ENCODE measurements around the gene FSIP1.
"Not testable (repeated sequence)": the region's sequence is repeated elsewhere in the genome, so short reads cannot be mapped to it uniquely, and the experiment has no call there.

FSIP1 gene

GRCh38 chr15:39782441-39783138 is at the start of gene FSIP1:
Gene FSIP1 (minus strand): TSS chr15:39782841. CDS start chr15:39776524, 6,317 bp downstream.
- in situ Hi-C loops (cut with HindIII; ENCODE audit: low sequenced_read_pairs) = no loop called here

- in situ Hi-C loops (cut with HindIII; ENCODE audit: low sequenced_read_pairs) = no loop called here
These were observed 47.5 kb upstream of the FSIP1 start for GRCh38 chr15:39830166-39830565.

GRCh38 chr15:39828374-39828931 is 45.8 kb upstream of the FSIP1 start:
- in situ Hi-C loops (cut with HindIII; ENCODE audit: low sequenced_read_pairs) = no loop called here

DNA sequence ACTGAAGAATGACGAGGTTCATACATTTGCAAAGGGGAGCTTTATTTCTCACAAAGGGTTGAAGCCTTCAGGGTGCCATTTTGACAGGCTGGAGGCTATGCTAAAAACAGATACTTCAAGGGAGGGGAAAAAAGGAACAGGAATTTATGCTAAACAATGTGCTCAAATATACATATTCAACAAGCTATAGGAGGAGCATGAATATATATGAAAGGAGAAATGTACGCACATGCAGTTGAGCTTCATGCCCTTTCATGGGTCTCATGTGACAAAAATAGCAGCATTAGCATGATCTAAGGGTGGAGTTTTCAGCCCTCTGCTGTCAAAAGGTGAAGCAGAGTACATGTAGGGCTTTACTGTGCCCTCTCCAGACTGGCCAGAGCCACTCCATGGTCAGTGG is 44.3 kb upstream of the FSIP1 start:
- in situ Hi-C loops (cut with HindIII; ENCODE audit: low sequenced_read_pairs) = no loop called here

DNA sequence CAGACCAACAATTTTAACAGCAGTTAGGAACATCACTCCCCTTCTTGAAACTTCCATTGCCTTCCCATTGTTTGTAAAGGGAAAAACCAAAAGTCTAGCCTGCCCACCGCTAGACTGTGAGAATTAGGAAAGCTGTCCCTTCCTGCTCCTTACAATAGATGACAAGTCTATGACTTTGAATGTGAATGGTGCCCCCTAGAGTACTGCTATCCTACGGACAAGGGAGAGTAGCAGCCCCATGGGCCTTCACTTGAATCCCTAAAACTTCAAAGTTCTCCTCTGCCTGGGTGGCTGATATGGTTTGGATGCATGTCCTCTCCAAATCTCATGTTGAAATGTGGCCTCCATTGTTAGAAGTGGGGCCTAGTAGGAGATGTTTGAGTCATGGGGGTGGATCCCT is 41.0 kb upstream of the FSIP1 start:
- in situ Hi-C loops (cut with HindIII; ENCODE audit: low sequenced_read_pairs) = no loop called here

DNA sequence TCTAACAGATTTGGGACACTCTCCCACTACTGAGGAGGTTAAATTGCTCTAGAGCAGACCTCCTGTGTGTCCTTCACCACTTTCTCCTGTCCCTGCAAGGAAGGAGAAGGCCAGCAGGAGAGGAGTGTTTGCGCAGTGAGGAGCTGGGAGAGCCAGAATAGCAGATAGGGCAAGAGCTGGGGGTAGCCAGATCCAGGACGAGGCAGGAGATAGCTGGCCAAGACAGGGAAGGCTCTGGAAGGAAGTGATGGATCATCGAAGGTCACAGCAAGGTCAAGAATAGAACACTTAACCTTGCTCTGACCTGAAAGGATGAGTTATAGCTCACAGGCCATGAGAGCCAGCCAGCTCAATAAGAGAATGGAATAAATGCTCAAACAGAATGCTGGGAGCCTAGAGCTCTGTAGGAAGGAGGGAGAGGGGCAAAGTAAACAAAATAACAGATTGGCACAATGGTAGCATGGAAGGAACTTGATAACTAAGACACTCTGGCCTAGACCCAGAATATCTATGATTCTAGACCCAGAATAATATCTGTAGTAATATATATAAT is 37.5 kb upstream of the FSIP1 start:
- in situ Hi-C loops (cut with HindIII; ENCODE audit: low sequenced_read_pairs) = no loop called here

GRCh38 chr15:39819533-39819932 is 36.9 kb upstream of the FSIP1 start:
- in situ Hi-C loops (cut with HindIII; ENCODE audit: low sequenced_read_pairs) = no loop called here

DNA sequence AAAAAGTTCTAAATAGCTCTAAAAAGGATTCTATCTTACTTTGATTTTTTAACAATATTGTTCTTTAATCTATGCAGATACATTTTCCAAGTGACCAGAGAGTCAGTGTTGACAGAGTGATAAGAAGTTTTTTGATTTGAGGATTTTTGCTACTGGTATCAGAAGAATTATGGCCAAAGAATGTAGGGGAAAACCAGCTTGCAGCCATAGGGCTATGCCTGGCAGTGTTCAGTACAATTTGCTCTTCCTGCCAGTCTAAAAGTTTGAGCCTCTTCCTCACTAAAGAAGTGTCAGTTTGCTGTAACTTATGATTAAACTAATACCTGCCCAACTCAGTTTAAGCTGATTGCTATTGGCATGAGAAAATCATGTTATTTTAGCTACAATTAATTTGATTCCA is 35.3 kb upstream of the FSIP1 start:
- in situ Hi-C loops (cut with HindIII; ENCODE audit: low sequenced_read_pairs) = no loop called here

GRCh38 chr15:39814489-39814888 is 31.8 kb upstream of the FSIP1 start:
- in situ Hi-C loops (cut with HindIII; ENCODE audit: low sequenced_read_pairs) = no loop called here

DNA sequence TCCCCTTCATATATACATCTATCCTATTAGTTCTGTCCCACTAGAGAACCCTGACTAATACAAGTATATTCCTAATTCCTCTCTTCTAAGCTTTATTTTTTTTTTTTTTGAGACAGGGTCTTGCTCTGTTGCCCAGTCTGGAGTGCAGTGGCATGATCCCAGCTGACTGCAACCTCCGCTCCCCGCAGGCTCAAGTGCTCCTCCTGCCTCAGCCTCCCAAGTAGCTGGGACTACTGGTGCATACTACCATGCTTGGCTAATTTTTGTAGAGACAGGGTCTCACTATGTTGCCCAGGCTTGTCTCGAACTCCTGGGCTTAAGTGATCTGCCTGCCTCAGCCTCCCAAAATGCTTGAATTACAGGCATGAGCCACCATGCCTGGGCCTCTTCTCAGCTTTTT is 30.0 kb upstream of the FSIP1 start:
- in situ Hi-C loops (cut with HindIII; ENCODE audit: low sequenced_read_pairs) = not testable (repeated sequence)

GRCh38 chr15:39808909-39809308 is 26.3 kb upstream of the FSIP1 start:
- in situ Hi-C loops (cut with HindIII; ENCODE audit: low sequenced_read_pairs) = no loop called here

- in situ Hi-C loops (cut with HindIII; ENCODE audit: low sequenced_read_pairs) = no loop called here
These were observed 25.1 kb upstream of the FSIP1 start for GRCh38 chr15:39807791-39808190.

DNA sequence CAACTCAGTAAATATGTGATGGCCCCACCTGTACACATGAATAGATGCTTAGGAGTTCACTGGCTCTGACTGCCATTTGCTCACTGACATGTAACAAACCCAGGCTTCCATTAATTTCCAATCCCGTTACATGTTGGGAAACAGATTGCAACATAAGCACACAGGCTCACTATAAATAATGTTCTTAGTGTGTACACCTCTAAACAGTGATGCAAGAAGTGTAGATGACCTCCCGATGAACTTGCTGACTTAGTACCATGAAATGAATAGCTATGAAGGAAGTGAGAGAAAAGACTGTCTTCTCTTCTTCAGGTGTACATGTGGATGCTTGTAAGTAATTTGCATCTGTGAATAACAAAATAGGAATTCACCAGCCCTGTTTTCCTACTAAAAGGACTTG is 21.4 kb upstream of the FSIP1 start:
- in situ Hi-C loops (cut with HindIII; ENCODE audit: low sequenced_read_pairs) = no loop called here

GRCh38 chr15:39803016-39803415 is 20.4 kb upstream of the FSIP1 start:
- in situ Hi-C loops (cut with HindIII; ENCODE audit: low sequenced_read_pairs) = no loop called here

GRCh38 chr15:39801641-39802309 is 19.1 kb upstream of the FSIP1 start:
- in situ Hi-C loops (cut with HindIII; ENCODE audit: low sequenced_read_pairs) = no loop called here

- in situ Hi-C loops (cut with HindIII; ENCODE audit: low sequenced_read_pairs) = no loop called here
These were observed 16.9 kb upstream of the FSIP1 start for GRCh38 chr15:39799552-39800011.

- in situ Hi-C loops (cut with HindIII; ENCODE audit: low sequenced_read_pairs) = no loop called here
These were observed 15.7 kb upstream of the FSIP1 start for GRCh38 chr15:39798382-39798781.

DNA sequence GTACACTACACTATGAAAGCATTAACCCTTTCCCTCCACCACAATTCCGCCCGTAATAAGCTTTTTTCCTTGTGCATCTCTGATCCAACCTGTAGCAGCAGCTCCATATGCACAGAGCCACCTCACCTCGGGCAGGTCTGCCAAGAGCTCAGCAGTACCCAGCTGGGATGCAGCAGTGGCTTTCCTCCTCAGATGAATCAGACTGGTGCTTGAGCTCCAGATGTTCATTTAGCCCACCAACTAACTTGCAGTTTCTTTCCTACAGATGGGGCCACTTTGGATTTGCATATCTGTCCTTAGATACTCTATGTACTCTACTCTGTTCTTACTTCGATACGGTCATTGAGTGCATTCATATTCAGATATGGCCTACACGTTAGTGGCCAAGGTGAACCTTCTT is 14.8 kb upstream of the FSIP1 start:
- in situ Hi-C loops (cut with HindIII; ENCODE audit: low sequenced_read_pairs) = no loop called here

- in situ Hi-C loops (cut with HindIII; ENCODE audit: low sequenced_read_pairs) = no loop called here
These were observed 14.0 kb upstream of the FSIP1 start for GRCh38 chr15:39796601-39797000.

GRCh38 chr15:39795486-39795885 is 12.8 kb upstream of the FSIP1 start:
- in situ Hi-C loops (cut with HindIII; ENCODE audit: low sequenced_read_pairs) = no loop called here

- in situ Hi-C loops (cut with HindIII; ENCODE audit: low sequenced_read_pairs) = no loop called here
These were observed 12.3 kb upstream of the FSIP1 start for GRCh38 chr15:39794954-39795353.

DNA sequence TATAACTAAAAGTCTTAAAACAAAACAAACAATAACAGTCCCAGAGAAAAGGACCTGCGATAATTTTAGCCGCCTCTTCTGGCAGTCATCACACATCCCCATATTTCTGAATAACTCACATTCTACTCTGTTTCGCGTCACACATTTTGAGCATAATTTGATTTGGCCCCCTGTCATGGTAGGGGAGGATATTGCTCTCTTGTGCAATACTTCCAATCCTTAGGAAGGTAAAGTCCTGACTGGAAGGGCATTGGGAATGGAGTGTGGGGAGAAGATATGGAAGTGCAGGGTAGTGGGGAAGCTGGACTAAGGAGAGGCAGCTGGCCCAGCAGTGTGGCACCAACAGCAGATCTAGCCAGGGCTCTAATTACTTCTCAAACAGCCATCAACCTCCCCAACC is 11.3 kb upstream of the FSIP1 start:
- in situ Hi-C loops (cut with HindIII; ENCODE audit: low sequenced_read_pairs) = no loop called here

Measured in endothelial cell of hepatic sinusoid (primary cell).